Activated CD8-positive, alpha-beta memory T cell treated with anti-CD3 and anti-CD28 coated beads for 48 hours (primary cell): ENCODE measurements around the gene LPP.

Experiments used
- DNase-seq, 3 experiments: peaks; one replicate each; pipeline ENCODE4 v3.0.0-alpha.2; 2020; ENCODE audit warnings: low read depth in 2 of 3, low spot score in 2 of 3

LPP gene

DNA sequence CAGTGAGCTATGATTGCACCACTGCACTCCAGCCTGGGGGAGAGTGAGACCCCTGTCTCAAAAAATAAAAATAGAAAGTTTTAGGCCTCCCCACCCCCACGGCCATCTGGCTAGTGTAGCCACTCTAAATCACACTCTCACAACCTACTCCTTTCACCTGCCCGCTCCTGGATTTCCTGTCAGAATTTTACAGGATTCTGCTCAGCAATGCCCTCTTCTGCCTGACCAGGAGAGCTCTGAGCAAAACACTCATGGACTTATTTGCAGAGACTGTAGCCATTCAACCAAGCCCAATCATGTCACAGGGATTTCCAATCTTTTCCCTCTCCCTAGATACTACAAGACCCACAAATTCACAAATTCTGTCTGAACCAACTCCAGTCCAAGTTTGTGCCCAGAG, 775.2 kb downstream of the LPP start:
- DNase-seq: no peak

GRCh38 chr3:188931036-188931435, 777.1 kb downstream of the LPP start:
- DNase-seq: no peak

GRCh38 chr3:188931531-188931930, 777.6 kb downstream of the LPP start:
- no peak for DNase-seq

- DNase-seq: no peak
Measured at GRCh38 chr3:188934989-188935388, 781.0 kb downstream of the LPP start.

- DNase-seq: no peak
Measured at GRCh38 chr3:188936597-188937107, 782.7 kb downstream of the LPP start.

DNA sequence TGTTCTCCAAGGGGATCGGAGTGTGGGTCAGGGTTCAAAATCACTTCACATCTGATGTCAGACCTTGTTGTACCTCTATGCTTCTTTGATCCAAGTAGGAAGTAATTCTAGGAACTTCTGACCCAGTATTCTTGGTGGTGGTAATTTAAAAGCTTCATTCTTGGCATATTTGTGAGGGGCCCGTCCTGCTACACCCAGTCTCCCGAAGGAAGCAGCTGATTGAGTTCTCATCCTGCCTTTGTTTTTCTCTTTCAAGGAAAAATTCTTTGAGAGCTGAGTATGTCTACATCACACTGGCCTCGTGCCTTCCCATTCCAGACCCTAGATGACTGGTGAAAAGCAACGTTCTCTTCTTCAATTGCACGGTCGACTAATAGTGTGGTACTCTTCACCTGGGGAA, 783.4 kb downstream of the LPP start:
- no peak for DNase-seq

DNA sequence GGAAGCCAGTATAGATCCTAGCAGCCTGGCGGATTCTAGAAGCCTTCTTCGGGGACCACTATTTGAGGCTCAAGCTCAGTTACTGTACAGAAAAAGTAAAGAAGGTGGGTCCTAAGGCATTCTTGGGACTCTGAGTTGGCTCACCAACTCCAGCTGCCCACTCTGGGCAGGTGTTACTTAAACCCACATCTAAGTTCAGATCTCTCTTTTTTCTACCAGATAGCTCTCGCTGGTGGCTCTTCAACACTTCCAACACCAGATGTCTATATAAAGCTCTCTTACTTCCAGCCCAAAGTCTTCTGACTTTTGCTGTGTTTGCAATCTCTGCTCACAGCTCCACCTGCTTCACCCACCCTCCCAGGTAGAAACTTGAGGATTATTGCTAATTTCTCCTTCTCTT, 785.0 kb downstream of the LPP start:
- DNase-seq: no peak

GRCh38 chr3:188939814-188940572, 786.0 kb downstream of the LPP start:
- no peak for DNase-seq
